DMS53 (cell line): ENCODE measurements around the gene VIM.

Source experiments
- DNase-seq: peaks from one replicate; lab custom pipeline; 2025; lab: John Stamatoyannopoulos, UW

Gene VIM

GRCh38 chr10:17228091-17229015 is at the start of gene VIM:
TSS of gene VIM (plus strand) at chr10:17228241. CDS start at chr10:17229423, 1,182 bp downstream.
- peak; percentile 65 for DNase-seq

GRCh38 chr10:17179002-17179401 is 49.0 kb upstream of the VIM start:
- no peak for DNase-seq

GRCh38 chr10:17181110-17181509 is 46.9 kb upstream of the VIM start:
- DNase-seq: peak; percentile 37

GRCh38 chr10:17181751-17182150 is 46.3 kb upstream of the VIM start:
- peak; percentile 97 for DNase-seq

GRCh38 chr10:17183110-17183509 is 44.9 kb upstream of the VIM start:
- no peak for DNase-seq

GRCh38 chr10:17185873-17186272 is 42.2 kb upstream of the VIM start:
- DNase-seq: no peak

GRCh38 chr10:17188644-17189172 is 39.3 kb upstream of the VIM start:
- DNase-seq: no peak

- DNase-seq: no peak
Measured at GRCh38 chr10:17190602-17191001, 37.4 kb upstream of the VIM start.

GRCh38 chr10:17195083-17195482 is 33.0 kb upstream of the VIM start:
- DNase-seq: no peak

GRCh38 chr10:17196045-17196444 is 32.0 kb upstream of the VIM start:
- DNase-seq: no peak

GRCh38 chr10:17196573-17196972 is 31.5 kb upstream of the VIM start:
- no peak for DNase-seq

- no peak for DNase-seq
Measured at GRCh38 chr10:17199351-17199804, 28.7 kb upstream of the VIM start.

- DNase-seq: peak; percentile 28
Measured at GRCh38 chr10:17200001-17200911, 27.8 kb upstream of the VIM start.

- peak; percentile 96 for DNase-seq
Measured at GRCh38 chr10:17200912-17201793, 26.9 kb upstream of the VIM start, which contains the start of gene TRDMT1. TSS of gene TRDMT1 (minus strand) at chr10:17201672. CDS start at chr10:17201634, 38 bp downstream.

- DNase-seq: no peak
Measured at GRCh38 chr10:17201794-17202116, 26.3 kb upstream of the VIM start.

GRCh38 chr10:17202506-17202905 is 25.5 kb upstream of the VIM start:
- no peak for DNase-seq

GRCh38 chr10:17202999-17203398 is 25.0 kb upstream of the VIM start:
- DNase-seq: no peak

GRCh38 chr10:17203416-17203815 is 24.6 kb upstream of the VIM start:
- no peak for DNase-seq

- no peak for DNase-seq
Measured at GRCh38 chr10:17206210-17206709, 21.8 kb upstream of the VIM start.

GRCh38 chr10:17208476-17208875 is 19.6 kb upstream of the VIM start:
- DNase-seq: no peak

GRCh38 chr10:17209302-17209701 is 18.7 kb upstream of the VIM start:
- DNase-seq: no peak
